ENCODE results near the gene IPO11. TPM values are rescaled to one million over a fixed set of nuclear protein-coding genes. Genes with fewer than 3 reads are reported as not detected.
"Not testable (repeated sequence)": the region's sequence is repeated elsewhere in the genome, so short reads cannot be mapped to it uniquely, and the experiment has no call there.

IPO11 gene
- total RNA-seq, 1 donor from 2014 or later, result 41.0 TPM

- no peak overlapping the region for H3K27ac Mint-ChIP-seq
- peaks cover 22% of the 10 kb centered on the region for H3K4me1 Mint-ChIP-seq (ENCODE audit: unreplicated experiment)
- H3K9me3 Mint-ChIP-seq, result peaks cover 7% of the 10 kb centered on the region
- H3K36me3 Mint-ChIP-seq, result no peaks in the 10 kb centered on the region
- no peaks in the 10 kb centered on the region for H3K27me3 Mint-ChIP-seq
- no peak overlapping the region for H3K4me3 Mint-ChIP-seq
- no peak for DNase-seq (ENCODE audit: extremely low spot score, unreplicated experiment)
- no peak for TF ChIP-seq CTCF (conservative IDR thresholded peaks at IDR 0.05)
Observed at GRCh38 chr5:62653001-62653863, 240.7 kb downstream of the IPO11 start.

GRCh38 chr5:62653864-62654575 lies 241.5 kb downstream of the IPO11 start:
- DNase-seq (ENCODE audit: extremely low spot score, unreplicated experiment), result no peak
- no peaks in the 10 kb centered on the region for H3K27me3 Mint-ChIP-seq
- H3K4me1 Mint-ChIP-seq (ENCODE audit: unreplicated experiment), result peaks cover 18% of the 10 kb centered on the region
- no peak overlapping the region for H3K4me3 Mint-ChIP-seq
- no peak overlapping the region for H3K27ac Mint-ChIP-seq
- peaks cover 7% of the 10 kb centered on the region for H3K9me3 Mint-ChIP-seq
- TF ChIP-seq CTCF (conservative IDR thresholded peaks at IDR 0.05), result no peak
- H3K36me3 Mint-ChIP-seq, result no peaks in the 10 kb centered on the region

DNA sequence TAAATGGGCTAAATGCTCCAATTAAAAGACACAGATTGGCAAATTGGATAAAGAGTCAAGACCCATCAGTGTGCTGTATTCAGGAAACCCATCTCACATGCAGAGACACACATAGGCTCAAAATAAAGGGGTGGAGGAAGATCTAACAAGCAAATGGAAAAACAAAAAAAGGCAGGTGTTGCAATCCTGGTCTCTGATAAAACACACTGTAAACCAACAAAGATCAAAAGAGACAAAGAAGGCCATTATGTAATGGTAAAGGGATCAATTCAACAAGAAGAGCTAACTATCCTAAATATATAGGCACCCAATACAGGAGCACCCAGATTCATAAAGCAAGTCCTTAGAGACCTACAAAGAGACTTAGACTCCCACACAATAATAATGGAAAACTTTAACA lies 245.2 kb downstream of the IPO11 start:
- H3K4me1 Mint-ChIP-seq (ENCODE audit: unreplicated experiment), result not testable (repeated sequence)

DNA sequence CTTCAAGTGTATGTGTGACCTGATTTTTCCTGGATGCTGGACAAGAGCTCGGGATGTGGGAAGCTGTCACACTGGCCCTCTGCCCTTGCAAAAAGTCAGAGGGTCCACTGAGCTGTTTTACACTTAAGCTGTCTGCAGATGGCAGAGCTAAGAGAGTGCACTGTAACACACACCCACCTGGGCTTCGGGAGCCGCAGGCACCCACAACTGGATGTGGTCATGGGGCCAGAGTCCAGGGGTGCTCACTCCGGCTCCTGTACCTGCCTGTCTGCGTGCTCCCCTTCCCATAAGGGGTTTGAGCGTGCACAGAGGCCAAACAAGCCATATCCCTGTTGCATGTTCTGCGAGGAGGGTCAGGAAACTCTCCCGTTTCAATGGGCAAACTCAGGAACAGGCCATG lies 248.6 kb downstream of the IPO11 start:
- Mint-ChIP-seq H3K9me3 (peaks cover 7% of the 10 kb centered on the region), H3K36me3 (no peaks in the 10 kb centered on the region), H3K4me3 (no peak overlapping the region), H3K4me1 (ENCODE audit: unreplicated experiment) (no peaks in the 10 kb centered on the region), H3K27me3 (no peaks in the 10 kb centered on the region), H3K27ac (no peak overlapping the region)
- DNase-seq (ENCODE audit: extremely low spot score, unreplicated experiment), result no peak
- no peak for TF ChIP-seq CTCF (conservative IDR thresholded peaks at IDR 0.05)

More for the DNA sequence above, 245.2 kb downstream of the IPO11 start:
- H3K27ac Mint-ChIP-seq; DNase-seq (ENCODE audit: extremely low spot score, unreplicated experiment); H3K27me3 Mint-ChIP-seq; H3K4me3 Mint-ChIP-seq; H3K36me3 Mint-ChIP-seq; H3K9me3 Mint-ChIP-seq: not testable (repeated sequence)

DNA sequence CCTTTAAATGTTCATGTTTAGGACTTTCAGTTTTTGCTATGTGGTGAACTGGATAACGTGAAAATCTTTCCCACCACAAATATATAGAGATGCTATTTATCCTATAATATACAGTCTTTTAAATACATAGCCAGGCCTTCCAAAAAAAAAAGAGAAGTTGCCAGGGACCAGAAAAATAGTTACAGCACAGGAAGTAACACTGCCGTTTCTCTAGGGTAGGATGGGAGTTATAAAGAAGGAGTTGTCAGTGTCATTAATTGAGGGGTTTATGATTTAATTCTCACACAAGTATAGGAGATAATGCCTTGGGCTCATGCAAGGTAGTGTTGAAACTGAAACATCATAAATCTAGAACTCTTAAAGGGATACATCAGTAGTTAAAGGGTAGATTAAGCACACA lies 250.0 kb downstream of the IPO11 start:
- H3K4me3 Mint-ChIP-seq, result no peak overlapping the region
- DNase-seq (ENCODE audit: extremely low spot score, unreplicated experiment), result no peak
- H3K4me1 Mint-ChIP-seq (ENCODE audit: unreplicated experiment), result no peaks in the 10 kb centered on the region
- no peak overlapping the region for H3K27ac Mint-ChIP-seq
- peaks cover 5% of the 10 kb centered on the region for H3K9me3 Mint-ChIP-seq
- TF ChIP-seq CTCF (conservative IDR thresholded peaks at IDR 0.05), result no peak
- no peaks in the 10 kb centered on the region for H3K36me3 Mint-ChIP-seq
- H3K27me3 Mint-ChIP-seq, result no peaks in the 10 kb centered on the region

- Mint-ChIP-seq H3K4me1 (ENCODE audit: unreplicated experiment) (no peaks in the 10 kb centered on the region), H3K4me3 (no peak overlapping the region), H3K27ac (no peak overlapping the region), H3K36me3 (no peaks in the 10 kb centered on the region), H3K9me3 (no peaks in the 10 kb centered on the region), H3K27me3 (no peaks in the 10 kb centered on the region)
- no peak for TF ChIP-seq CTCF (conservative IDR thresholded peaks at IDR 0.05)
- no peak for DNase-seq (ENCODE audit: extremely low spot score, unreplicated experiment)
Observed at GRCh38 chr5:62671479-62671878, 258.9 kb downstream of the IPO11 start.

DNA sequence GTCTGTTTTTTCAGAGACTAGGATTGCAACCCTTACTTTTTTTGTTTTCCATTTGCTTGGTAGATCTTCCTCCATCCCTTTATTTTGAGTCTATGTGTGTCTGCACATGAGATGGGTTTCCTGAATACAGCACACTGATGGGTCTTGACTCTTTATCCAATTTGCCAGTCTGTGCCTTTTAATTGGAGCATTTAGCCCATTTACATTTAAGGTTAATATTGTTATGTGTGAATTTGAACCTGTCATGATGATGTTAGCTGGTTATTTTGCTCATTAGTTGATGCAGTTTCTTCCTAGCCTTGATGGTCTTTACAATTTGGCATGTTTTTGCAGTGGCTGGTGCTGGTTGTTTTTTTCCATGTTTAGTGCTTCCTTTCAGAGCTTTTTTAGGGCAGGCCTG lies 264.0 kb downstream of the IPO11 start:
- DNase-seq (ENCODE audit: extremely low spot score, unreplicated experiment); H3K36me3 Mint-ChIP-seq; H3K9me3 Mint-ChIP-seq; H3K4me1 Mint-ChIP-seq (ENCODE audit: unreplicated experiment); H3K4me3 Mint-ChIP-seq; H3K27ac Mint-ChIP-seq; H3K27me3 Mint-ChIP-seq: not testable (repeated sequence)

Measured in type B pancreatic cell (in vitro differentiated cells).